WI38 (cell line): ENCODE data around the gene CDRT4.

Experiments
- H3K4me3 ChIP-seq: 2 replicates; pipeline ENCODE4 v1.5.1; 2011; ENCODE audit warnings: low read depth, mild to moderate bottlenecking, control low read depth, low read length
- TF ChIP-seq, protein P1 (sequence below): IDR thresholded peaks from 2 replicates; pipeline ENCODE4 v1.5.1; 2012; ENCODE audit warnings: low read depth, mild to moderate bottlenecking, control low read depth, low read length

Gene CDRT4

DNA sequence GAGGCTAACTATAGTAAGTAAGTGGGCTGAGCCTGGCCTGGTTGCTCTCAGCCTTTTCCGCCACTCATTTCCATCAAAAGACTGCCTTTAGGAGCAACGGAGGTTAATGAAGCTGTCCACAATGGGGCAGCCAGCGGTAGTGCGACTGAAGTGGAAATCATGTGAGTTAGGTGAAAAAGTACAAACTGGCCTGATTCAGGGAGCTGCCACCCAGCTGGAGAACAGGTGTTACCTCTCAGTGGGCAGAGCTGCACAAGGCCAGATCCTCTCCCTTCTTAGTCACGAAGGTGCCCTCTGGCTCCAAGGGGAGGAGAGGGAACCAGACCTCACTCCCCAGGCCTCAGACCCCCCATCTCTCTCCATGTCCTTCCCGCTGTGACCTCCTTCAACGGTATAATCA is 34.4 kb upstream of the CDRT4 start:
- TF ChIP-seq, protein P1, sequence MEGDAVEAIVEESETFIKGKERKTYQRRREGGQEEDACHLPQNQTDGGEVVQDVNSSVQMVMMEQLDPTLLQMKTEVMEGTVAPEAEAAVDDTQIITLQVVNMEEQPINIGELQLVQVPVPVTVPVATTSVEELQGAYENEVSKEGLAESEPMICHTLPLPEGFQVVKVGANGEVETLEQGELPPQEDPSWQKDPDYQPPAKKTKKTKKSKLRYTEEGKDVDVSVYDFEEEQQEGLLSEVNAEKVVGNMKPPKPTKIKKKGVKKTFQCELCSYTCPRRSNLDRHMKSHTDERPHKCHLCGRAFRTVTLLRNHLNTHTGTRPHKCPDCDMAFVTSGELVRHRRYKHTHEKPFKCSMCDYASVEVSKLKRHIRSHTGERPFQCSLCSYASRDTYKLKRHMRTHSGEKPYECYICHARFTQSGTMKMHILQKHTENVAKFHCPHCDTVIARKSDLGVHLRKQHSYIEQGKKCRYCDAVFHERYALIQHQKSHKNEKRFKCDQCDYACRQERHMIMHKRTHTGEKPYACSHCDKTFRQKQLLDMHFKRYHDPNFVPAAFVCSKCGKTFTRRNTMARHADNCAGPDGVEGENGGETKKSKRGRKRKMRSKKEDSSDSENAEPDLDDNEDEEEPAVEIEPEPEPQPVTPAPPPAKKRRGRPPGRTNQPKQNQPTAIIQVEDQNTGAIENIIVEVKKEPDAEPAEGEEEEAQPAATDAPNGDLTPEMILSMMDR: no peak
- no peak overlapping the region for H3K4me3 ChIP-seq

DNA sequence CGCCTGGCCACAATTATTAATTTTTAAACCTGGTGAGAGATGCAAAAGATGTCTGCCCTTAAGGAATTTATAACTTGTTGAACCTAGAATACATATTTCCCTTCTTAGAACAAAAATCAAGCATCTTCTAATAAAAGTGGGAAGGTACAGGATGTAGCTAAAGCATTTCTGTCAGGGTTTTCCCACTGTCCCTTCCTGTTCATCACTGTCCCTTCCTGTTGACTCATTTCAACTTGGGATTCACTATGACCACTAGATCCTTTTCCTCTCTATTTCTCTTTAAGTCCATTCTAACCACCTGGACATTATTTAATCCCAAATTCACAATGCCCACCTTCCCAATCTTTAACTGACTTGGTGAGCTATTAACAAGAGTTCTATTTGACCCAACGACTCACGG is 33.9 kb upstream of the CDRT4 start:
- no peak overlapping the region for H3K4me3 ChIP-seq
- TF ChIP-seq, protein P1: no peak

DNA sequence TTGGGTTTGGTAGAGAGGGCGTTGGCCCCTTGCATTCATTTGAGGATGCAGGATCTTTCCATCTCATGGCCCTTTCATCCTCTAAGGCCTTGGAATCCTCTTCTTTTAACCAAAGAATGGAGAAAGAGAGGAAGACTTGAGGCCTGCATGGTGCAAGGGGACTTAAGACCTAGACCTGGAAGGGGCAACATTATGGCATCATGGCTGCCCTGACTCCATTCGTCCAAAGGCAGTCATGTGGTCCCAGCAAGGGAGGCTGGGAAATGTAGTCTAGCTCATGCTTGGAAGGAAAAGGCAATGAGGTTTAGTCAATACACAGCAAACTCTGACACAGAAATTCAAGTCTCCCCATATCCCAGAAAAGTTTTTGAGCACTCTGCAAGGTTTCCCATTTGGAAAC is 30.7 kb upstream of the CDRT4 start:
- TF ChIP-seq, protein P1: no peak
- no peak overlapping the region for H3K4me3 ChIP-seq

DNA sequence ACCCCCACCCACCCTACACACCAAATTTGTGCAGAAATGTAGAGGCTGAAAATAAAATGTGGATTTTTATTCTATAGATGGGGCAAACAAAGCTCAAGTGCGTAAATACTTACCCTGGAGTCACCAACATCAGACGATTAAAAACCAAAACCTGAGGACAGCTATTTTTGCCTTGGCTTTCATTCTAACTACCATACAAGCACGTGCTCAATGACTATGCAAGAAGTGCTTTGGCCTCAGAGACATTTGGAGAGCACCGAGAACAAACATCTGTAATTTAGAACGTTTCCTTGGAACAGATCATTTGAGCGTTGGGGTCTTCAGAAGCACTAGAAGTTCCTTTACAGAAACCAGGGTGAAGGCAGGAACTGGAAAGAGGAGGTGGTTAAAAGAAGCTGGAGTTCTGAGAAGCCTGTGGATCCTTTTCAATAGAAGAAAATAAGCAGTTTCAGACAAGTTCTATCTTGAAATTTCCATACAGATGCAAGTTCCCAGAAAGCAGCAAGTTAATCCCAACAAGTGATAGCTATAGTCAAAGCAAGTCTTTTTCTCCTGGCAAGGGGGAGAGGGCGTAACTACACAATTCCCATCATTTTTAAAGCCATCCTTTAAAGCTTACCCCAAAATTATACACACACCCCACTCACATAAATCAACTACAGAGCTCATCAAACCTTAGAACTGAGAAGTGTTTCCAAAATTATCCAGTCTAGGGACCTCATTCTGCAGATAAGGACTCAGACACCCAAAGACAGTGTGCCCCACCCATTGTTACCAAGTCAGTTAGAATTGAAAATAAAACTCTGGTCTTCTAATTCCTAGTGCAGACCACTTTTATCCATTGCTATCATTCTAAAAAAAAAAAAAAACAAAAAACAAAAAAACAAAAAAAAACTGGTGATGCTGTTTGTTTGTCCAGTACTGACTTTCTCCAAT is 29.6 kb upstream of the CDRT4 start:
- TF ChIP-seq, protein P1: no peak
- no peak overlapping the region for H3K4me3 ChIP-seq

DNA sequence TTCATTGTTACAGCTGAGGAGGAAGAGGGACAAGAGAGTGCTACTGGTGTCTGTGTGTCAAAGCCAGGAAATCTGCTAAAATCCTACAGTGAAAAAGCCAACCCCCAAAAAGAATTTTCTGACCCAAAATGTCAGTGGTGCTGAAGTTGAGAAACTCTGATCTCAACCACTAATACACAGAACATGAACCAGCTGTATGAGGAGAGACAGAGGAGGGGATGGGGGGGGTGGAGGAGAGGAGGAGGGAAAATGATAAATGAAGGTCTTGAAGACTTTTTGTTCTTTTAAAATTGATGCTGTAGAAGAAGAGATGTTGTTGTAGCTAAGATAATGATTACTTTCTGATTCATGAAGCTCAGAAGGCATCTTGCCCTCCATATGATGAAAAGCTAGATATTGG is 27.4 kb upstream of the CDRT4 start:
- no peak overlapping the region for H3K4me3 ChIP-seq
- TF ChIP-seq, protein P1: no peak

DNA sequence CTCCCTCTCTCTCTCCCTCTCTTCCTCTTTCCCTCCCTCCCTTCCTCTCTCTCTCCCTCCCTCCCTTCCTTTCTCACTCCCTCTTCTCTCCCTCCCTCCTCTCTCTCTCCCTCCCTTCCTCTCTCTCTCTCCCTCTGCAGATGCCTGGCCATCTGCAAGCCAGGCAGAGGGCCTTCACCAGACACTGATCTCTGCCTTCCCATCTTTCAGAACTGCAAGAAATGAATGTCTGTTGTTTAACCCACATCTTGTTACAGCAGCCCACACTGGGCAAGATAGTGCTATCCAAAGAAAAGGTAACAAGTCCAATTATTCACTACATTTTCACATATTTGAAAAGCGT is 26.2 kb upstream of the CDRT4 start:
- no peak overlapping the region for H3K4me3 ChIP-seq
- TF ChIP-seq, protein P1: no peak

DNA sequence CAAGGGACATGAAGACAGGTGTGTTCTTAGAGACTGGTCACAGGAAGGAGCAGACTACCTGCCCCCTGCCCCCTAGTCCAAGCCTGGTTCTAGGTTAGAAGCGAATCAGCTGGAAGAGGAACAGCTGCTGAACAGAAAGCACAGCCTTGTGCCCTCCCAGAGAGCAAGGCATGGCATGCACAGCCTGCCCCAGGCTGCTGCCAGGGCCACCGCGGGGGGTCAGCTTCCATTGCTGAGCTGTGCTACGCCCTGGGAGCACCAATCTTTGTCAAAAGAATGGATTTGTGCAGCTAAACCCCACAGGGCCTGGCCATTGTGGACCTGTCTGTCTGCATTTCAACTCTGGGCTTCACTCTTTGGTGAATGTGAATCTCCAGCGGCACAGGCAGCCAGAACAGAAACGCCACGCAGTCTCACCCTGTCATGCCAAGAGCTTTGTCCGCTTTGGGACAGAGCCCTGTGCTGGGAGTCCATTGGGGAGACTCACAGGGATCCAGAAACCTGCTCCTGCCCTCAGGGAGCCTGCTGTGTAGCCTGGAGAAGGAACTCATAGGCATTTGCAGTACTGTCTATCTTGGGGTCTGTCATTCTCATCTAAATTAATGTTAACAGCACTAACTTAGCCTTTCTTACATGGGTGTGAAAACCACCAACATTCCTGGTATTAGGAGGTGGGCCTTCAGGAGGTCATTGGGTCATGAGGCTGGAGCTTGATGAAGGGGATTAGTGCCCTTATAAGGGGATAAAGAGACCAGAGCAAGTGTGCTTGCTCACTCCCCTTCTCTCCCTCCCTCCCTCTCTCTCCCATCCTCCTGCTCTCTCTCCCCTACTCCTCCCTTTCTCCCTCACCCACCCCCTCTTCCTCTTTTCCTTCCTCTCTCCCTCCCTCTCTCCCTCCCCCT is 25.6 kb upstream of the CDRT4 start:
- TF ChIP-seq, protein P1: no peak
- H3K4me3 ChIP-seq: no peak overlapping the region
